ENCODE results near the gene KCNK16.
A peak's percentile ranks its signal among the peaks of the same experiment; 100 is the strongest.

The KCNK16 gene

DNA sequence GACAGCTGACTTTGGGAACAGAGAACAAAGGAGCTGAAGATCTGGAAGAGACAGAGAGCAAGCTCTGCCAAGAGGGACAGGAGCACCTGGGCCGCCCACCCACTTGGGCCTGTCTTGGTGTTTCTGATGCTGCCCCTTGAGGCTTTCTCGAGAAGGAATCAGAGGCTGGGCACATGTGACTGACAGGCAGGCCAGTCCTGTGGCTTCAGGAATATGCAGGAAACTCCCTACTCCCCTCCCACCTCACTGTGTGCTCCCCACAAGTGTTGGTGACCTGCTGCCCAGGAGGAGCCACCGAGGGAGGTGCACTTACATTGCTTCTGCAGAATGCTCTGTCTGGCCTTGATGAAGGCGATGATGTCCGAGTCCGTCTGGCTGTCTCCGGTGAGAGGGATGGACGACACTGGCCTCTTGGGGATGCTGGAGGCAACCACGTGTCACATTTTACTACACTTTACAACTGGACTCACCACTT, 20.9 kb upstream of the KCNK16 start:
- H3K4me3 ChIP-seq (ENCODE audit: low read length) = no peak overlapping the region
- DNase-seq (ENCODE audit: low read depth, low spot score) = no peak

DNA sequence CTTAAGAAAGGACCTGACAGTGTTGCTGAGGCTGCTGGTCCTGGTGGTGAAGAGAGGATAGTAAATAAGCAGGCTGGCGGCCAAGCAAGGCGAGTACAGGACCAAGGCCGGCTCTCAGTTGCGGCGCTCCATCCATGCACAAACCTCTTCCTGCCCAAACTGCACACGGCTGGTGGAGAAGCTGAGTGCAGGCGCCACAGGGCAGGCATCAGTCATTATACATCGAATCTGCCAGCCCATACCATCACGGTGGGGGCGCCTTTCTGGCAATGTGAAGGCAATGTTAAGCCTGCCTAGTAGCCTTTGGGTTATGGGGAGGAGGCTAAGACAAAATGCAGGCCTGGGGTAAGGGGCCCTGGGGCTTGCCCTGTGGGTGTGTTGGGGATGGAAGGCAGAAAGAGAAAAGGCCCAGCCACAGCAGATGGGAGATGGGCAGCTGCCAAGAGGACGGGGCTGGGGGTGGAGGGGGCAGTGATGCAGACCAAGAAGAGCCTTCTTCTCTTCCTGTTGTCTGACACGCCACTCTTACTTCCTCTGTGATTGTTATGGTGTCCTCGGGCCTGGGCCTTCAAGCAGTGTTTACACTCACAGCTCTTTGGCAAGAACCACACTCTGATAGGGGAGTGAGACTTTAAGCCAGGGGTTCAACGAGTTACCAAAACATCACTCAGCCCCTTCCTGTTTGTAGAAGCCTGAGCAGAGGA, 20.3 kb upstream of the KCNK16 start:
- DNase-seq (ENCODE audit: low read depth, low spot score) = no peak
- H3K4me3 ChIP-seq (ENCODE audit: low read length) = no peak overlapping the region

DNA sequence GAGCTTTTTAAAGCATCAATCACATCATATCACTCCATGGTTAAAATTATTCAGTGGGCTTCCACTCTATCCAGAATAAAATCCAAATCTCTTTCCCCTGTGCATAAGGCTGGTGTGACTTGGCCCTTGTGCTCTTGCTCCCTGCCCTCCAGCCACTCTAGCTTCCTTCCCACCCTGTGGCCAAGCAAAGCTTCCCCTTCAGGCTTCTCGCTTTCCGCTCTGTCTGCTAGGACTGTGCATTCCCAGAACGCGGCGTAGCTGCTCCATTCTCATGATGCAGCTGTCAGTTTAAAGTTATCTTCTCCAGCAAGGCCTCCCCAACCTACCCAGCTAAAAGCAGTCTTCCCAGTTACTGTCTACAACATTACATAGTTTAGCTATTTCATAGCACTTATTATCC, 19.4 kb upstream of the KCNK16 start:
- DNase-seq (ENCODE audit: low read depth, low spot score) = no peak
- H3K4me3 ChIP-seq (ENCODE audit: low read length) = no peak overlapping the region

DNA sequence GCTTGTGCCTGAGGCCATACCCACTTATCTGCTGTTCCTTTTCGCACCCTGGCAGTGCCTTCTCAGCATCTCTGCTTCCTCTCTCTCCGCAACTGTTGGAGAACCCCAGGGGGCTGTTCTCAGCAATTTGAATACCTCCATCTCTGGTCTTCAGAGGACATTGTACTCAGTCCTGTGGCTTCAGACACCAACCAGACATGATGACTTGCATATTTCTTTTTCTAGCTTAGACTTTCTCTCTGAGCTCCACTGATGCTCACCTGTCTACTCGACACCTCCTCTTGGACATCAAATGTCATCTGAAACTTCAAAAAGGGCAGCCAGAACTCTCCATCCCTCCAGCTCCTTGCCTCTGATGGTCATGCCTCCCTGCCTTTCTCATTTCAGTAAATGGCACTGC, 18.9 kb upstream of the KCNK16 start:
- no peak for DNase-seq (ENCODE audit: low read depth, low spot score)
- H3K4me3 ChIP-seq (ENCODE audit: low read length) = no peak overlapping the region

DNA sequence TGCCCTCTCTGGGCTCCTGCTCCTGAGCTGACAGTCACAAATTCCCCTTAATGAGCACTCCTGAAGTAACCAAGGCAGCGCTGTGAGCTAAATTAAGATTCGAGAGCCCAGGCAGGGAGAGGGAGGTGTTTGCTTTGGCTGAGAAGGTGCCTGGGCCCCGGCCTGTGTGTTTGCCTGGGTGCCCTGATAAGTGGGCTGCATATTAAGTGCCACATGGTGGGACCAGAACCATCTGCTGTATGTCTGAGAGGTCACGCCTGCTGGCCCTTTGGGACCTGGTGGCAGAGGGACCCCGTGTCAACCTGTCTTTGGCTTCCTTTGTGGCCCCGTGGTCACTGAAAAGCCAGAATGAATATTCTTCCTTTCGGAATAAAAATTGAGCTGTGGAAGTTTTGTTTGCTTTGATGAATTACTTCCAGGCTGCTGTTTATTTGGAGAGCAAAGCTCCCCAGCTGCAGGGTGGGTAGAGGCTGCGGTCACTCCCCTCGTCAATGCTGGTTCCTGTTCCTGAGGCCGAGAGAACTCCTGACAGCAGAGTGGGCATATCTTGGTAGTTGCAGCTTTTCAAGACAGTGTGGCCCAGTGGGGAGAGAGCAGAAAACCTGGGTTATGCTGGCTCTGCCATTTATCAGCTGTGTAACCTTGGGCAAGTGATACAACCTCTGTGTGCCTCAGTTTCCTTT, 17.5 kb upstream of the KCNK16 start:
- DNase-seq (ENCODE audit: low read depth, low spot score) = no peak
- no peak overlapping the region for H3K4me3 ChIP-seq (ENCODE audit: low read length)

DNA sequence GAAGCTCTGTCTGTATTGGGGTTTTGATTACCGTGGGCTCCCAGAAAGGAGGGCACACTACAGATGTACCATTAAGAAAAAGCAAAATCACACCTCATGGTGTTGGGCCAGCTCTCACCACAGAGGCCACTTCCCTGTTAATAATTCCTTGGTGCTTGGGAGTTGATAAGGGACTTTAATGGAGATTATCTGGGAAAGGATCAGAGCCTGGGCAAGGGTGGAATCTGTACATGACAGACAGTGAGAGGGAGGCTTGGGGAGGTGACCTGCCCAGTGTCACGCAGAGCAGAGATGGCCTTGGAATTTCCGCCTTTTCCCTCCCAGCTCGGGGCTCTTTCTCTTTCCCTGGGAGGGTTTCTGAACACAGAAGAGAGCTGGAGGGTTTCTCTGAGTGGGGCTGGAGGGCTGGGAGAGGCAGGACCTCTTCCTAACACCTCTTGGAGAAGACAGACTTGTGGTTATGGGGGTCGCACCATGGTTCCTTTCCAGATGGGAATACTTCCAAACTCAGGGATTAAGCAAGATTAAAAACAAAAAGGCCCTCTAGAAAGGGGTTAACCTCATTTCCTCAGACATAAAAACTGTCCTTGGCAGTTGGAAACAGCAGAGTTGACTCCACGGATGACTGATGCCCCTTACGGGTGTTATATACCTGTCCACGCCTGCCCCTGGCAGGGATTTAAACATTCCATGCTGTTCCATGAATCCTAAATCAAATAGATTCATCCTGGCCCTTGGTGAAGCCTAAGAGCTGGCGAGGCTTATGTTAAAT, 16.8 kb upstream of the KCNK16 start:
- no peak for DNase-seq (ENCODE audit: low read depth, low spot score)
- H3K4me3 ChIP-seq (ENCODE audit: low read length) = no peak overlapping the region

DNA sequence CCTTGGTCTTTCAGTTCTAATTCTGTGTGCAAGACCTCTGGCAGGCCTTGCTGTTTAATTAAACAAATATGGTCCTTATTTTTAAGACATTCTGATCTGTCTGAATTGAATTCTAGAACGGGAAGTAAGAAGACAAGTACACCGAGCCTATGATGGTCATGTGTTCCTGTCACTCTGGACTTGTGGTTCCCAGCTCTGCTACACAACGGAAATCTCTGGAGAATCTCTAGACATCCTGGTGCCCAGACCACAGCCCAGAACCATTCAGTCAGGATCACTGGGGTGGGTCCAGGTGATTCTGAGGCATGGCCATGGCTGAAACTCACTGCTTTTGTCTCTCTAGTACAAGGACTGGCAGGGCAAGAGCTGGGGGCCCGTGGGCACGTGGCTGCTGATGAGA, 15.9 kb upstream of the KCNK16 start:
- H3K4me3 ChIP-seq (ENCODE audit: low read length) = no peak overlapping the region
- DNase-seq (ENCODE audit: low read depth, low spot score) = no peak

DNA sequence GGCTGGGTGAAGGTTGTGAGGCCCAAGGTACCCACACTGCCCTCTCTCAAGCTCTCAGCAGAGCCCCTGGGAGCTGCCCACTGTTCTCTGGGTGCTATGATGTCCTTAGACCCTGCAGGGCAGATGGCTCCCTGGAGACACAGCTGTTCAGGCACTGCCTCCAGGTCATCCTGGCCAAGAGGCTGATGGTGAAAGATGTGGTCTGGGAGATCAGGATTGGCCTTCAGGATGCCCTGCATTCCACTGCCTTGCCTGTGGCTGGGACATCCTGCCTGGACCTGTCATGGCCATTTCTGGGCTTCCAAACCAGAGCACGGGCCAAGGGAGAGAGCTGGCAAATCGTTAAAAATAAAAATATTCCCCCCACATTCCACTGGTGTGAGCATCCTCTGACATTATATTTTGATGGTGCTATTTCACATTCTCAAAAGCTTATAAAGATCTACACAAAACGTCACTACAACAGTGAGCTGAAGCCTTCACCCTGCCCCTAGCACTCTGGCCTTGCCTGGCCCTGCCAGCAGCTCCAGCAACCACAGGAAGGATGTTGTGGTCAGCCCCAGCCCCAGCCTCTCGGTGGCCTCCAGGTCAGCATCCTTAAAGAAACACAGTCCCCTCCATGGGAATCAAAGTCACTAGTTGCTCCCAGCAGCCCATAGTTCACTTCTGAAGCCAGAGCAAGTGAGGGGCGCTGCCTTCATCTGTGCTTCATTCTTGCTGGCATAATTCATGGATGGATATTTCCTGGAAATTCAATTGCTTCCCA, 13.5 kb upstream of the KCNK16 start:
- no peak for DNase-seq (ENCODE audit: low read depth, low spot score)
- no peak overlapping the region for H3K4me3 ChIP-seq (ENCODE audit: low read length)

DNA sequence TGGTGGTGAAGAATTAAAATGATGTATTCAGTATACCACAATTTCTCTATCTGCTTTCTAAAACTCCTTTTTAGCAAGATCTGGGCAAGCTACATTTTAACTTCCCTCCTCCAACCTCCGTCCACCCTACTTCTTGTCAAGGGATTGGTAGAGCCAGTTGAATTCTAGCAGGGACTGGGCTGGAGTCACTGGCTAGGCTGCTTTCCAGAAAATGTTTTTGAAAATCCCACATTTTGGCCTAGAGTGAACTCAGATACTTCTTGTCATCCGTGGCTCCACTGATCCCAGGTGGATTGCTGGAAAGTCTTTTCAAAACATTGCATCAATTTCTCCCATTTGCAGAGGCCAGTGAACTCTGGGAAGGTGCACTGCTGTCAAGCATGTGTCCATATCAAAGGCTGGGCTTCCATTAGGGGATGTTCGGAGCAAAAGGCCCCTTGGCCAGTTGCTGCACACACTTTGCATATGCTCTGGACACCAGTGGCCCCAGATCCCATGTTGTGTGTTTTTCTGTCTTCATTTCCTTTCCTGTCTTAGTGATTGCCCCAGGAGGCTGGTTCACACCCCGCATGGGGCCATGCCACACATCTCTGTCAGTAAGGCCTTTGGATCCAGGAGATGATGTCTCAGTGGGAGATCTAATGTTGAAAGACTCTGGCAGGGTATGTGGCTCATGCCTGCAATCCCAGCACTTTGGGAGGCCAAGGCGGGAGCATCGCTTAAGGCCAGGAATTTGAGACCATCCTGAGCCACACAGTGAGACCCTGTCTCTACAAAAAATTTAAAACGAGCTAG, 11.3 kb upstream of the KCNK16 start:
- no peak overlapping the region for H3K4me3 ChIP-seq (ENCODE audit: low read length)
- no peak for DNase-seq (ENCODE audit: low read depth, low spot score)

DNA sequence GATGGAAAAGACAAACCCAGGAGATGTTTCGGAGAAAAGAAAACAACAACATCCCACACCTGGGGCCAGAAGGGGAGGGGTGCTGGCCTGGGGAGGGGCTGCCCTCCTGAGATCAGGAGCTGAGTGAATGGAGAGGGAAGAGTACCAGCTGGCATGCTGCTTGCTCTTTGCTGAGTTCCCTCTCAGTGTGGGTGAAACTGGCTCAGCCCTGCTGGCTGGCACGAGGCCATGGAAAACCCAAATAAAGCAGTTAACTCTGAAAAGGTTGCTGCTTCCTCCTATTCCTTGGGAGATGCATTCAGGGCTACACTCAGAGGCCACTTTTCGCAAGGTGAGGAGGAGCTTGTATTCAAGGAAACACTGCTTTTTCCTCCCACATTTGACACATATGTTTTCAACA, 8.0 kb upstream of the KCNK16 start:
- H3K4me3 ChIP-seq (ENCODE audit: low read length) = no peak overlapping the region
- DNase-seq (ENCODE audit: low read depth, low spot score) = no peak

DNA sequence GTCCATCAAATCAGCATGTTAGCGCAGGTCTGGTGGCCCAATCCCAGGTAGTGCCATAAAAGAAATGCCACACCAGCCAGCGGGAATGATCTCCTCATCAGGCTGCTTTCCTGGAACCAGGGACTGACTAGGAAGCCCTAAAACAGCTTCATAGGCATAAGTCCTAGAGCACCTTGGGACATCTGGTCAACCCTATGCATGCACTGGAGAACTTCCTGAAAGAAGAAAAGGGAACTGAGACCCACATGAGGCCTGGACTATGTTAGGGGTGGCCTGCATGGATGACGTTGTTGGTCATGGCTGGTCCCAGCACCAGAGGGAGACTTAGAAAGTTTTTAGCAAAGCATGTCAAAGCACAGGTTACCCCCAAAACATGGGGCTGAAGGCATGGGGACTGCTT, 7.6 kb upstream of the KCNK16 start:
- H3K4me3 ChIP-seq (ENCODE audit: low read length) = no peak overlapping the region
- no peak for DNase-seq (ENCODE audit: low read depth, low spot score)

DNA sequence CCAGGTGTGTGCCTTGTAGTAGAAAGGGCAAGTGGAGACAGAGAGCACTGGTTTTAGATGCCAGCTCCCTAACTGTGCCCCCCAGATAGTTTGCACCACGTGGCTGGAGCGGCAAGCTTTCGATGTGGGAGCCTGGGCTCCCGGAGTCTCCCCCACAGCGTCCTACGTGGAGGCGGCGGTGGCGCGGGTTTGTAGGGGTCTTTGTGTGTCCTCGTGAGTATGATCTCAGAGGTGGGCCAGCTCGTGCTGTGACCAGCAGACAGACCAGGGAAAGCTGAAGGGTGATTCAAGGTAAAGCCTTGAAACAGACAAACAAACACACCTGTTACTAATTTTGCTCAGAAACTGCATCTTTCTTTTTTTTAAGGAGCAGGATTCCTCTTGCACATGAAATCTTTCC, 5.6 kb upstream of the KCNK16 start:
- H3K4me3 ChIP-seq (ENCODE audit: low read length) = no peak overlapping the region
- DNase-seq (ENCODE audit: low read depth, low spot score) = no peak

DNA sequence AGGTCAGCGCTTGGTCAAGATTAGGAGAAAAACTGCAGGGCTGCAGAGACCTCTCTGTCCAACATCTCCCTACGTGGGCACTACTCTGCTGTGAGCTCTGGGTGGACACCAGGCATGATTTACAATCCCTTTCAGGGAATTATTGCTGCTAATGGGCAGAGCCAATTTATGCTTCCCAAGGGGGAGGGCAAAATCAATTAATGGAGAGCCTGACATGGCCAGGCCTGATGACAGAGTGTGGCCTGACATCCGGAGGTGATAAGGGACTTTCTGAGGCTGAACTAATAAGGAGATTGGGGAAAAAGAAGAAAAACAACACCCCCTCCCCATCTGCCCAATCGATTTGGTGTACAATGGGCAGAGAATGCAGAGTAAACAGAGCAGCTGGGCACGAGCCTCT, 5.0 kb upstream of the KCNK16 start:
- DNase-seq (ENCODE audit: low read depth, low spot score) = no peak
- no peak overlapping the region for H3K4me3 ChIP-seq (ENCODE audit: low read length)

DNA sequence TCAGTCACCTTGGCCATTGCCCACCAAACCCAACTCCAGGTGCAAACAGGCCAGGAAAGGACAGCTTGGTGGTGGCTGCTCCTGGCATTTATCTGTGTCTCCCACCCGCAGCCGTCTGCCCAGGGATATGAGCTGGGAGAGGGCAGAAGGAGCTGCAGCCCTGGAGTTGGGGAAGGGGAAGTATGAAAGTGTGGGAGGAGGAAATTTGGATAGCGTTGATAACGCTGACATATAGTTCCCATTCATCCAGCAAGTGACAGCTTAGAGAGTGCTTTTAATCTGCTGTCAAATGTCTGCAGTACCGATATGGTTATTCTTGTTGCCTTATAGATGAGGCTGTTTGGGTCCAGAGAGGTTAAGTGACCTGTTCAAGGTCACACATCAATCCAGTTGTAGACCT, 741 bp downstream of the KCNK16 start:
- H3K4me3 ChIP-seq (ENCODE audit: low read length) = no peak overlapping the region
- DNase-seq (ENCODE audit: low read depth, low spot score) = no peak

DNA sequence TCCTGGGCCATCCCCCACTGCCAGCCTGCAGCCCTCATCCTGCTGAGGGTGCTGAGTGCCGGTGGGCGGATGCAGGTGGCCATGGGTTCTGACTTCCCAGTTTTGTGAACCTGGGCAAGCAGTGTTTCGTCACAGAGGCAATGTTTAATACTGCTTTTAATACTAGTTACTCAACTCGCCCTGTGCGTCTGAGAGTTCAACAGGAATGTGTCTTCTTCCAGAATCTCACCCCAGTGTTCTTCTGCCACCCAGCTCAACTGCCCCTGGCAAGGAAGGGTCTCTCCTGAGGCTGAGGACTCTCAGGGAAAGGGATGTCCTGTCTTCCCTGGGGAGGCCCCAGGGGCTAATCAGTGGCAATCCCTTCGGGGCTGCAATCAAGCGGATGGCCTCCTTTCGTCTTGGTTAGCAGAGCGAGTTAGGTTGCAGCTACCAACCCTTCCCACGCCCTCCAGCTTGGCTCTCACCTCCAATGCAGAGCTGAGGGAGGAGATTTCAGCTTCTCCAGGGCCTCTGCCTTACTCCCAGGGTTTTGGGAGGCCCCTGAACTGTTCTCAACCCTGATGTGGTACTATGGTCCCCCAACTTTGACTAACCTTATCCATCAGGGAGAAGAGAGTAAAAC, 2.0 kb downstream of the KCNK16 start:
- no peak overlapping the region for H3K4me3 ChIP-seq (ENCODE audit: low read length)
- DNase-seq (ENCODE audit: low read depth, low spot score) = no peak

DNA sequence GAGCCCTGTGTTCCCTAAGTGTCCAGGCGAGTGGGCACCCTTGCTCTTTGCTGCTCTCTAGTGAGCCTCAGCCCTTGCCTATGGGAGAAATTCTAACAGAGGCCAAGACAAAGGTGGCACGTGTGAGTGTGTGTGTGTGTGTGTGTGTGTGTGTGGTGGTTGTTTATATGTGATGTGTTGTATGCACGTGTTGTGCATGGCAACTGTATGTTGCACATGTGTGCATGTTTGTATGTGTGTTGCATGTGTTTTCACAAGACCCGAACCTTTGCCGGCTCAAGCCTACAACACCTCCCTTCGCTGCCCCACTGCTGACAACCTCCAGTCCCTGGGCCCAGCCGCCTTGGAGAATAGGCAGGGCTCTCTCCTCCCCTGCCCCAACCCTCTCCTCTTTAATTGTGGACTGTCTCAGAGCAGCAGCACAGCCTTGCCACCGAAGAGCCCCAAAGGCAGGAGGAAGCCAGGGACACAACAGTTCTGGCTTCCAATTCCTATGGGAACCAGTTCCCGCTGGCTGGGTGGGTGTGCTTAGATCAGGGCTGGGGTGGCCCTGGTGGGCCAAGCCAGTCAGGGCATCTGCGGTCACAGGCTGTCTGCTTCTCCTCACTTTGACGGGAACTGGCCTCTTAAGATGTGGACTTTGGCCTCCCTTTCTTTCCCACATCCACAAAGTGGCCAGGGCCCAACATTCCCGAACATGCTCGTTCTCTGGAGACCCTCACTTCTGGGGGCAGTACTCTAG, 2.7 kb downstream of the KCNK16 start:
- no peak for DNase-seq (ENCODE audit: low read depth, low spot score)
- no peak overlapping the region for H3K4me3 ChIP-seq (ENCODE audit: low read length)

DNA sequence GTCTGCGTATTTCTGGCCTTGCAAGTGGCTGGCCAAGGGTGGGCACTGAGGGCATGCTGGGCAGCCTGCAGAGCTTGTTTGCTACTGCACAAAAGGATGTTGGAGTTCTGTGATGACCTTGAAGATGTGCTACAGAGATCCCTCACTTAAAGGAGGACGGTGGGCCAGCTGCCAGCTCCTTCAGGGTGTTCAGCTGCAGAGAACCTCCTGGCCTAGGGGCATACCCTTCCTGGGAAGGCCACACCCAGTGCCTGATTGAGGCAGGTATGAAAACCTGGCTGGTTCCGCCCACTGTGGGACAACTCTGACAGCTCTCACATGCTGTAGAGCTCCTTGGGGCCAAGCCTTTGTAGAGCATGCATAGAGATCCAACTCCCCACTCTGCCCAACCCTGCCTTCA, 5.2 kb downstream of the KCNK16 start:
- DNase-seq (ENCODE audit: low read depth, low spot score) = no peak
- H3K4me3 ChIP-seq (ENCODE audit: low read length) = no peak overlapping the region

DNA sequence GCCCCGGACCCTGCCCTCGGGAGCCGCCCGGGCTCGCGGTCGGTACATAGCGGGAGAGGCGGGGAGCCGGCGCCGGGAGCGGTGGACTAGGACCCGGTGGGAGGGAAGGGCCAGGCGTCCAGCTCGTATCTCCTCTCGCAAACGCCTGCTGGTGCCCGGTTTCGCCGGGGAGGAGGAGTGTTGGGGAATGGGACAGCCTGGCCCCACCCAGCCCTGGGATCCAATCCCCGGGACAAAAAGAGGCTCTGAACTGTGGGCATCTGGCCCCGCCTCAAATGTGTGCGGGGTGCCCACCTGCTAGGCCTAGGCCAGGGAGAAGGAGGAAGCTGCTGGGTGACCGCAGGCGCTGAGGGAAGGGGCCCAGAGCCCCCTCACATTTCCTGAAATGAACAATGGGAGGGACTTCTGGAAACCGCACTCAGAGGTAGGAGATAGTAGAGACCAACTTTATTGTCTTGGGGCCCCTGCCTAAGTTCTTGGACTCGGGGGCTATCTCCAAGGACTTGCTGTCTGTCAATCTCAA, 8.2 kb downstream of the KCNK16 start, which contains the start of gene KCNK17:
Gene KCNK17 (minus strand): TSS at position 147 of the 523 bp plus-strand sequence. CDS start 99 bp downstream, at position 48.
- DNase-seq (ENCODE audit: low read depth, low spot score) = peak; percentile 79
- H3K4me3 ChIP-seq (ENCODE audit: low read length) = peak within 1 kb of the TSS; percentile 42

Data from Jurkat, Clone E6-1 (cell line).